ENCODE measurements around the gene RPS6KC1. TPM values are rescaled to one million over a fixed set of nuclear protein-coding genes. Genes with fewer than 3 reads are reported as not detected.

RPS6KC1 gene
- total and polyA plus RNA-seq, 9 of the 15 experiments (the other 6 are each of a cell fraction or from before 2014, with no cell fraction given), result 4.3 to 34.6 (median 20.9) TPM

- no peak overlapping the region for H3K27ac ChIP-seq (ENCODE audit: extremely low read depth, low read depth, low read length)
- peaks cover 14% of the 10 kb centered on the region; the same call in 2 of the 3 replicates for H3K36me3 ChIP-seq (ENCODE audit: control insufficient read depth, insufficient read depth, low read length)
- no TSS peak for BruUV-seq (replicated peaks)
- no peaks in the 10 kb centered on the region for H3K27me3 ChIP-seq (ENCODE audit: control insufficient read depth in 2 of 2, insufficient read depth in 2 of 2, low read length in 2 of 2)
- intact Hi-C loops (cut with micrococcal nuclease) (no loop called here), in situ Hi-C loops (cut with MboI) (no loop called here)
- H3K4me1 ChIP-seq (replicated peaks in 1 of 2; ENCODE audit: control insufficient read depth in 2 of 2, insufficient read depth in 2 of 2, low read length in 2 of 2), result no peaks in the 10 kb centered on the region
- H3K79me2 ChIP-seq (ENCODE audit: control insufficient read depth, insufficient read depth, low read length), result no peaks in the 10 kb centered on the region
- ATAC-seq (no peak), FAIRE-seq (no peak), DNase-seq (ENCODE audit: extremely low read depth in 1 of 4, low spot score in 3 of 4) (no peak)
- no peak overlapping the region for H2AFZ ChIP-seq (ENCODE audit: low read depth, low read length)
- no peak overlapping the region for H3K4me3 ChIP-seq
- ChIA-PET CTCF (ENCODE audit: low intra/inter-chr PET ratio) (no interaction called here), POLR2A (interaction anchor here (1.3 kb wide), 1 partner anchor 9 kb away, joined by 3 read pairs; no protein-coding TSS in a partner anchor)
- 95% methylated on average over 3 of the region's 3 CpGs for WGBS (ENCODE audit: insufficient coverage, low coverage, missing lambda C conversion rate)
- no peaks in the 10 kb centered on the region for H4K20me1 ChIP-seq (replicated peaks; ENCODE audit: control insufficient read depth, insufficient read depth, low read length)
- H3K9me1 ChIP-seq (ENCODE audit: control insufficient read depth, insufficient read depth, low read length), result no peaks in the 10 kb centered on the region
- H3K9ac ChIP-seq (ENCODE audit: insufficient read depth in 1 of 2, low read depth in 2 of 2, low read length in 2 of 2), result no peak overlapping the region
- no peaks in the 10 kb centered on the region for H3K9me3 ChIP-seq (replicated peaks; ENCODE audit: control insufficient read depth, insufficient read depth, low read depth, low read length)
- TF ChIP-seq FOXM1 (IDR thresholded peaks at IDR 0.05; ENCODE audit: low read depth) (no peak), FOXM1 (CRISPR knock-in tag; IDR thresholded peaks at IDR 0.05; ENCODE audit: low read depth) (no peak), MAX (CRISPR knock-in tag; IDR thresholded peaks at IDR 0.05) (no peak), NR0B1 (IDR thresholded peaks at IDR 0.05; ENCODE audit: partially characterized antibody) (no peak), CXXC5 (CRISPR knock-in tag; IDR thresholded peaks at IDR 0.05) (no peak), BRD9 (IDR thresholded peaks at IDR 0.05; ENCODE audit: low read depth, partially characterized antibody) (no peak), TSC22D4 (tag; IDR thresholded peaks at IDR 0.05) (no peak), LARP7 (IDR thresholded peaks at IDR 0.05) (no peak), GATA2 (CRISPR knock-in tag; IDR thresholded peaks at IDR 0.05) (no peak), NR3C1 (CRISPR knock-in tag; IDR thresholded peaks at IDR 0.05) (no peak), EZH2 (IDR thresholded peaks at IDR 0.05; ENCODE audit: borderline replicate concordance, low read depth, low read length) (no peak), KLF6 (CRISPR knock-in tag; IDR thresholded peaks at IDR 0.05; ENCODE audit: borderline replicate concordance) (no peak)
- no peak overlapping the region for H3K4me2 ChIP-seq (ENCODE audit: insufficient read depth, low read length)
Measured at GRCh38 chr1:213250446-213250845, 199.4 kb downstream of the RPS6KC1 start.

Data from K562 (cell line).